ENCODE measurements around the gene EXD3. TPM values are rescaled to one million over a fixed set of nuclear protein-coding genes. Genes with fewer than 3 reads are reported as not detected.
A peak's percentile ranks its signal among the peaks of the same experiment; 100 is the strongest.

The EXD3 gene
- total and polyA plus RNA-seq, 9 of the 15 experiments (the other 6 are each of a cell fraction or from before 2014, with no cell fraction given), result 0.29 to 12.5 (median 3.9) TPM

DNA sequence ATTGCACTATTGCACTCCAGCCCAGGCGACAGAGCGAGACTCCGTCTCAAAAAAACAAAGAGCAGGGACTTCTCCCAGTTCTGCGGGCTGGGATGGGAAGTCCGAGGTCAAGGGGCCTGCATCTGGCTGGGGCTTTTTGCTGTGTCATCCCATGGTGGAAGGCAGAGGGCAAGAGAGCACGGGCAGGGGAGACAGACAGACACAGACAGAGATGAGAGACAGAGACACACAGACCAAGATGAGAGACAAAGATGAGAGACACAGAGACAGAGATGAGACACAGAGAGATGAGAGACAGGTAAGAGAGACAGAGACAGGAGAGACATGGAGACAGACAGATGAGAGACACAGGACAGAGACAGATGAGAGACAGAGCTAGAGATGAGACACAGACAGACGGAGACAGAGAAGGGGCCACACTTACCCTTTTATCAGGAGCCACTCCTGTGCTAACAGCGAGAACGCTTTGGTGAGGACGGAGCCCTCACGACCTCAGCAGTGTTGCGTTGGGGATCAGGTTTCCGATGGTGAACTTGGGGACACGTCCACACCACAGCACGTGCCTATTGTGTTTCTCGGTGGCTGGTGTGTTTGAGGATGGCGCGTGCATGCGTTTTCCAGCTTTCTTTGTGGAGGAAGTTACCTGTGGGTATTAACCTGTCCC, 154.3 kb downstream of the EXD3 start (continued):
- TF ChIP-seq, protein P1, sequence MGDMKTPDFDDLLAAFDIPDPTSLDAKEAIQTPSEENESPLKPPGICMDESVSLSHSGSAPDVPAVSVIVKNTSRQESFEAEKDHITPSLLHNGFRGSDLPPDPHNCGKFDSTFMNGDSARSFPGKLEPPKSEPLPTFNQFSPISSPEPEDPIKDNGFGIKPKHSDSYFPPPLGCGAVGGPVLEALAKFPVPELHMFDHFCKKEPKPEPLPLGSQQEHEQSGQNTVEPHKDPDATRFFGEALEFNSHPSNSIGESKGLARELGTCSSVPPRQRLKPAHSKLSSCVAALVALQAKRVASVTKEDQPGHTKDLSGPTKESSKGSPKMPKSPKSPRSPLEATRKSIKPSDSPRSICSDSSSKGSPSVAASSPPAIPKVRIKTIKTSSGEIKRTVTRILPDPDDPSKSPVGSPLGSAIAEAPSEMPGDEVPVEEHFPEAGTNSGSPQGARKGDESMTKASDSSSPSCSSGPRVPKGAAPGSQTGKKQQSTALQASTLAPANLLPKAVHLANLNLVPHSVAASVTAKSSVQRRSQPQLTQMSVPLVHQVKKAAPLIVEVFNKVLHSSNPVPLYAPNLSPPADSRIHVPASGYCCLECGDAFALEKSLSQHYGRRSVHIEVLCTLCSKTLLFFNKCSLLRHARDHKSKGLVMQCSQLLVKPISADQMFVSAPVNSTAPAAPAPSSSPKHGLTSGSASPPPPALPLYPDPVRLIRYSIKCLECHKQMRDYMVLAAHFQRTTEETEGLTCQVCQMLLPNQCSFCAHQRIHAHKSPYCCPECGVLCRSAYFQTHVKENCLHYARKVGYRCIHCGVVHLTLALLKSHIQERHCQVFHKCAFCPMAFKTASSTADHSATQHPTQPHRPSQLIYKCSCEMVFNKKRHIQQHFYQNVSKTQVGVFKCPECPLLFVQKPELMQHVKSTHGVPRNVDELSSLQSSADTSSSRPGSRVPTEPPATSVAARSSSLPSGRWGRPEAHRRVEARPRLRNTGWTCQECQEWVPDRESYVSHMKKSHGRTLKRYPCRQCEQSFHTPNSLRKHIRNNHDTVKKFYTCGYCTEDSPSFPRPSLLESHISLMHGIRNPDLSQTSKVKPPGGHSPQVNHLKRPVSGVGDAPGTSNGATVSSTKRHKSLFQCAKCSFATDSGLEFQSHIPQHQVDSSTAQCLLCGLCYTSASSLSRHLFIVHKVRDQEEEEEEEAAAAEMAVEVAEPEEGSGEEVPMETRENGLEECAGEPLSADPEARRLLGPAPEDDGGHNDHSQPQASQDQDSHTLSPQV (IDR thresholded peaks at IDR 0.05), result peak; percentile 83
- TF ChIP-seq XRCC3 (IDR thresholded peaks at IDR 0.05), result no peak
- no peak for TF ChIP-seq GABPB2 (CRISPR knock-in tag; conservative IDR thresholded peaks at IDR 0.05)
- no peak for TF ChIP-seq ZBTB8A (IDR thresholded peaks at IDR 0.05; ENCODE audit: partially characterized antibody)
- TF ChIP-seq NCOA1 (IDR thresholded peaks at IDR 0.05; ENCODE audit: low read depth), result peak; percentile 73
- no peak; the same call in 1 of the 2 replicates for TF ChIP-seq RBFOX2 (IDR thresholded peaks at IDR 0.05; ENCODE audit: low read depth, low read length)
- TF ChIP-seq, protein P2, sequence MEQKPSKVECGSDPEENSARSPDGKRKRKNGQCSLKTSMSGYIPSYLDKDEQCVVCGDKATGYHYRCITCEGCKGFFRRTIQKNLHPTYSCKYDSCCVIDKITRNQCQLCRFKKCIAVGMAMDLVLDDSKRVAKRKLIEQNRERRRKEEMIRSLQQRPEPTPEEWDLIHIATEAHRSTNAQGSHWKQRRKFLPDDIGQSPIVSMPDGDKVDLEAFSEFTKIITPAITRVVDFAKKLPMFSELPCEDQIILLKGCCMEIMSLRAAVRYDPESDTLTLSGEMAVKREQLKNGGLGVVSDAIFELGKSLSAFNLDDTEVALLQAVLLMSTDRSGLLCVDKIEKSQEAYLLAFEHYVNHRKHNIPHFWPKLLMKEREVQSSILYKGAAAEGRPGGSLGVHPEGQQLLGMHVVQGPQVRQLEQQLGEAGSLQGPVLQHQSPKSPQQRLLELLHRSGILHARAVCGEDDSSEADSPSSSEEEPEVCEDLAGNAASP (IDR thresholded peaks at IDR 0.05), result no peak
- no peak for TF ChIP-seq CCNT2 (IDR thresholded peaks at IDR 0.05; ENCODE audit: borderline replicate concordance, extremely low read depth, insufficient read length, low read depth, low read length)
- TF ChIP-seq ATF3 (IDR thresholded peaks at IDR 0.05), result no peak
- no peak for TF ChIP-seq ATF3 (CRISPR knock-in tag; conservative IDR thresholded peaks at IDR 0.05)
- peak; percentile 43; the same call in 1 of the 2 replicates for TF ChIP-seq EP300 (IDR thresholded peaks at IDR 0.05; ENCODE audit: low read length)
- peak; percentile 88 for TF ChIP-seq LEF1 (IDR thresholded peaks at IDR 0.05)
- TF ChIP-seq, protein P3, sequence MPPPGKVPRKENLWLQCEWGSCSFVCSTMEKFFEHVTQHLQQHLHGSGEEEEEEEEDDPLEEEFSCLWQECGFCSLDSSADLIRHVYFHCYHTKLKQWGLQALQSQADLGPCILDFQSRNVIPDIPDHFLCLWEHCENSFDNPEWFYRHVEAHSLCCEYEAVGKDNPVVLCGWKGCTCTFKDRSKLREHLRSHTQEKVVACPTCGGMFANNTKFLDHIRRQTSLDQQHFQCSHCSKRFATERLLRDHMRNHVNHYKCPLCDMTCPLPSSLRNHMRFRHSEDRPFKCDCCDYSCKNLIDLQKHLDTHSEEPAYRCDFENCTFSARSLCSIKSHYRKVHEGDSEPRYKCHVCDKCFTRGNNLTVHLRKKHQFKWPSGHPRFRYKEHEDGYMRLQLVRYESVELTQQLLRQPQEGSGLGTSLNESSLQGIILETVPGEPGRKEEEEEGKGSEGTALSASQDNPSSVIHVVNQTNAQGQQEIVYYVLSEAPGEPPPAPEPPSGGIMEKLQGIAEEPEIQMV (tag; conservative IDR thresholded peaks at IDR 0.05; ENCODE audit: low read depth), result no peak
- no peak for TF ChIP-seq NONO (IDR thresholded peaks at IDR 0.05; ENCODE audit: low read depth in 2 of 2, low read length in 1 of 2)
- TF ChIP-seq HCFC1 (IDR thresholded peaks at IDR 0.05; ENCODE audit: low read depth, low read length), result no peak
- TF ChIP-seq ATF7 (IDR thresholded peaks at IDR 0.05), result no peak
- no peak for TF ChIP-seq STAT5B (CRISPR knock-in tag; IDR thresholded peaks at IDR 0.05)
- TF ChIP-seq ZNF12 (CRISPR knock-in tag; IDR thresholded peaks at IDR 0.05), result no peak
- TF ChIP-seq ZNF3 (CRISPR knock-in tag; IDR thresholded peaks at IDR 0.05), result no peak
- TF ChIP-seq JUND (IDR thresholded peaks at IDR 0.05; ENCODE audit: borderline replicate concordance, low read depth, low read length), result peak; percentile 54; the same call in 1 of the 2 replicates
- no peak; the same call in 2 of the 3 replicates for TF ChIP-seq JUND (tag; IDR thresholded peaks at IDR 0.05; ENCODE audit: borderline replicate concordance, low read depth, low read length)
- TF ChIP-seq SMARCC2 (IDR thresholded peaks at IDR 0.05; ENCODE audit: low read depth), result peak; percentile 59
